Lung (tissue), 12 donors: ENCODE data around the gene MAP1LC3B2. TPM values are rescaled to one million over a fixed set of nuclear protein-coding genes. Genes with fewer than 3 reads are reported as not detected.

Experiments used
- ATAC-seq: fragments of 200-7000 bp; cut with Tn5 transposase; one replicate; pipeline ENCODE4 v1.9.1; 2020; ENCODE audit warnings: moderate number of reproducible peaks; ENCODE audit not compliant: insufficient read depth, low FRiP score
- DNase-seq, 3 donors: peaks; one replicate each; pipeline ENCODE4 v3.0.0-alpha.2; 2013 to 2017
- H3K27ac ChIP-seq, 2 donors: one replicate each; pipeline ENCODE4 v1.5.1; 2013; ENCODE audit warnings: mild to moderate bottlenecking in 2 of 2, moderate library complexity in 2 of 2, control low read depth in 1 of 2, inconsistent platforms in 1 of 2, low read depth in 1 of 2, low read length in 1 of 2
- H3K27me3 ChIP-seq, 3 donors: one replicate each; pipeline ENCODE4 v1.5.1; 2013; ENCODE audit warnings: low read length in 2 of 3; ENCODE audit not compliant: control insufficient read depth in 3 of 3, insufficient read depth in 3 of 3
- H3K36me3 ChIP-seq, 4 donors: one replicate each; pipeline ENCODE4 v1.5.1; 2013; ENCODE audit warnings: low read length in 4 of 4, mild to moderate bottlenecking in 1 of 4, moderate library complexity in 1 of 4; ENCODE audit not compliant: control insufficient read depth in 4 of 4, insufficient read depth in 4 of 4
- H3K4me1 ChIP-seq, 5 donors: one replicate each; pipeline ENCODE4 v1.5.1; 2013; ENCODE audit warnings: low read length in 5 of 5, mild to moderate bottlenecking in 2 of 5, moderate library complexity in 1 of 5; ENCODE audit not compliant: control insufficient read depth in 5 of 5, insufficient read depth in 5 of 5
- H3K4me3 ChIP-seq: one replicate; pipeline ENCODE4 v1.5.1; 2013; ENCODE audit warnings: mild to moderate bottlenecking, control low read depth, moderate library complexity
- H3K9ac ChIP-seq, 2 donors: one replicate each; pipeline ENCODE4 v1.5.1; 2013; ENCODE audit warnings: low read length in 2 of 2, control low read depth in 1 of 2; ENCODE audit not compliant: insufficient read depth in 1 of 2
- H3K9me3 ChIP-seq, 4 donors: one replicate each; pipeline ENCODE4 v1.5.1; 2013; ENCODE audit warnings: low read length in 3 of 4, mild to moderate bottlenecking in 1 of 4, moderate library complexity in 1 of 4; ENCODE audit not compliant: control insufficient read depth in 4 of 4, insufficient read depth in 3 of 4
- WGBS, 2 donors: extraction: QIAGEN DNeasy Blood & Tissue Kit; methylation state at CpG; one replicate each; pipeline ENCODE4 v1.1.7; 2013; 5-methylcytosine and 5-hydroxymethylcytosine counted together
- polyA plus RNA-seq, 2 donors: library from polyadenylated mRNA; stranded (reverse); fragments of 200-250 nt; gene quantifications; one replicate each; pipeline ENCODE4 v1.2.1, GENCODE V29; 2013
- total RNA-seq, 2 donors: library from RNA; depleted of rRNA in 1 of 2; stranded (reverse); fragments of >200 nt in 1 of 2; gene quantifications; one replicate each; pipeline ENCODE4 v1.2.1, GENCODE V29; 2014 to 2021
- TF ChIP-seq, protein P1 (sequence below): IDR thresholded peaks from 2 replicates; pipeline ENCODE4 v1.5.1; 2012; ENCODE audit warnings: mild to moderate bottlenecking; ENCODE audit errors: control extremely low read depth, extremely low read depth
- donor health status: control.
- donor health status: control.
- donor health status: Bipolar disorder and iron deficiency.
- donor health status: healthy.
- donor health status: DM: yes; HTN: yes; CAD: no.

Gene MAP1LC3B2
- total and polyA plus RNA-seq, 4 donors, result 1.1 to 2.2 (median 2.0) TPM; not detected in 1

DNA sequence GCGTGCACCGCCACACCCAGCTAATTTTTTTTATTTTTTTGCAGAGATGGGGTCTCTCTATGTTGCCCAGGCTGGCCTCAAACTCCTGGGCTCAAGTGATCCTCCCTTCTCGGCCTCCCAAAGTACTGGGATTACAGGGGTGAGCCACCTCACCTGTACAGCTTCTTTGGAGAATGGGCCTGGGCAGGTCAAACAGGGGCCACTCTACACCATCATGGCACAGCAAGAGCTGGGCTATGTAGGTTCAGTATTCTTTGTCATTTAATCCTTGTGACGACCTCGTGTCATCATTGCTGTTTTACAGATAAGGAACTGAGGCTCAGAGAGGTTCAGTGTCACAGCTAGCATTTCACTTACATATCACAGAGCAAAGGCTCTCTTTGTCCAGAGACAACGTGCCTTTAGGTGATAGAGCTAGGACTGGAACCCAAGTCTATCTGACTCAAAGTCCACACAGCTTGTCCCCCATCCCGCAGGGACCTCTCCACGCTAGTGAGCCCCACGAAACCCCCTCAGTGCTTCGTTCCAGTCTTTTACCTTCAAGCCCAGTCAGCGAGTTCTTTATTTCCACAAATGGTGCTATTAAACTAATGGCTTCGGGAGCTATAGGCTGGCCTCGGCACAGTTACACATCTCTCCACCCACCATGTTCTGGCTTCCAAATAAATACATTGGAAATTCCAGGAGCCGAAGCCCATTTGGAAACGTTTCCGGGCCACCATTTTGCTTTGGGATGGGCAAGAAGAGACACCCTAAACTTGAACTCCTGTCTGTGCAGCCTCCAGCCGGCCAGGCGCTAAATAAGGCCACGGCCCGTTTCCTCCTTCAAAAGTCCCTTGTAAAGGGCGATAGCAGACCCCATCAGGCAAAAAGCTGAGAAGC lies 660 bp upstream of the MAP1LC3B2 start:
- Histone ChIP-seq H3K9me3 (peaks cover 0 to 2% (median 0%) of the 10 kb centered on the region in 4 donors), H3K9ac (no peak overlapping the region), H3K27ac (peak overlapping the region in 1 of 2 donors; percentile 82), H3K27me3 (no peaks in the 10 kb centered on the region), H3K36me3 (no peaks in the 10 kb centered on the region), H3K4me1 (peaks cover 0 to 8% (median 4%) of the 10 kb centered on the region in 5 donors), H3K4me3 (no peak overlapping the region)
- TF ChIP-seq, protein P1, sequence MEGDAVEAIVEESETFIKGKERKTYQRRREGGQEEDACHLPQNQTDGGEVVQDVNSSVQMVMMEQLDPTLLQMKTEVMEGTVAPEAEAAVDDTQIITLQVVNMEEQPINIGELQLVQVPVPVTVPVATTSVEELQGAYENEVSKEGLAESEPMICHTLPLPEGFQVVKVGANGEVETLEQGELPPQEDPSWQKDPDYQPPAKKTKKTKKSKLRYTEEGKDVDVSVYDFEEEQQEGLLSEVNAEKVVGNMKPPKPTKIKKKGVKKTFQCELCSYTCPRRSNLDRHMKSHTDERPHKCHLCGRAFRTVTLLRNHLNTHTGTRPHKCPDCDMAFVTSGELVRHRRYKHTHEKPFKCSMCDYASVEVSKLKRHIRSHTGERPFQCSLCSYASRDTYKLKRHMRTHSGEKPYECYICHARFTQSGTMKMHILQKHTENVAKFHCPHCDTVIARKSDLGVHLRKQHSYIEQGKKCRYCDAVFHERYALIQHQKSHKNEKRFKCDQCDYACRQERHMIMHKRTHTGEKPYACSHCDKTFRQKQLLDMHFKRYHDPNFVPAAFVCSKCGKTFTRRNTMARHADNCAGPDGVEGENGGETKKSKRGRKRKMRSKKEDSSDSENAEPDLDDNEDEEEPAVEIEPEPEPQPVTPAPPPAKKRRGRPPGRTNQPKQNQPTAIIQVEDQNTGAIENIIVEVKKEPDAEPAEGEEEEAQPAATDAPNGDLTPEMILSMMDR, result no peak
- no peak for ATAC-seq
- DNase-seq, result no peak
- 82 to 87% methylated on average over 21 of the region's 21 CpGs for WGBS, 2 donors

DNA sequence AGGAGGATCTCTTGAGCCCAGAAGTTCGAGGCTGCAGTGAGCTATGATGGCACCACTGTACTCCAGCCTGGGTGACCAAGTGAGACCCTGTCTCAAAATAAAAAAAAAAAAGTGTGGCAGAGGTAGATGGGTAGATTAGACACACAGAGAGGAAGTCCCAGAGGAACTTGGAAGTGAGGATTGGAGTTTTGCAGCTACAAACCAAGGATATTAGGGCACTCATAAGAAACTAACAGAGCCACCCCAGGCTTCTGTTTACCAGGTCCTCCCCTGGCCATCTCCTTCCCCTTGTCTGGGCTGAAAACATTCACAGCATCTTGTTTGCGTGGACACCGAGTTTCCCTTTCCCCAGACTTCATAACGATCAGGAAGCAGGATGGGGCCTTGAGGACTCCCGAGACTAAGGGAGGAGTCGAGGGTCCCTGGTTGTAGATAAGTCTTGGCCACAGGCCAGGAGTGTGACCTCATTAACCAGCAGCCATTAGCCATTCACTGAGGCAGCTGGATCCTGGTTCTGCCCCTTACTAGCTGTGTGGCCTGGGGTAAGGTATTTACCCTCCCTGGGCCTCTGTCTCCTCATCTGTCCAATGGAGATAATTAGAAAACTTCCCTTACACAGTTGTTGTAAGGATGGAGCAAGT lies 2.1 kb downstream of the MAP1LC3B2 start:
- Histone ChIP-seq H3K27ac (no peak overlapping the region), H3K9ac (no peak overlapping the region), H3K9me3 (peaks cover 0 to 8% (median 0%) of the 10 kb centered on the region in 4 donors), H3K4me1 (peaks cover 0 to 8% (median 4%) of the 10 kb centered on the region in 5 donors), H3K4me3 (no peak overlapping the region), H3K36me3 (no peaks in the 10 kb centered on the region), H3K27me3 (no peaks in the 10 kb centered on the region)
- 30 to 55% methylated on average over 6 of the region's 6 CpGs for WGBS, 2 donors
- TF ChIP-seq, protein P1, result no peak
- ATAC-seq, result no peak
- no peak for DNase-seq

GRCh38 chr12:116562090-116562489 lies 2.9 kb downstream of the MAP1LC3B2 start:
- DNase-seq (no peak), ATAC-seq (no peak)
- Histone ChIP-seq H3K4me1 (peaks cover 0 to 8% (median 4%) of the 10 kb centered on the region in 5 donors), H3K9ac (no peak overlapping the region), H3K27me3 (no peaks in the 10 kb centered on the region), H3K9me3 (peaks cover 0 to 8% (median 0%) of the 10 kb centered on the region in 4 donors), H3K36me3 (no peaks in the 10 kb centered on the region), H3K27ac (no peak overlapping the region), H3K4me3 (no peak overlapping the region)
- TF ChIP-seq, protein P1, result no peak
- 83 to 89% methylated on average over 7 of the region's 7 CpGs for WGBS, 2 donors
